ENCODE data around the gene MCRS1.

The MCRS1 gene

GRCh38 chr12:49580572-49581535 is 12.9 kb upstream of the MCRS1 start:
- DNase-seq: peak; percentile 96

DNA sequence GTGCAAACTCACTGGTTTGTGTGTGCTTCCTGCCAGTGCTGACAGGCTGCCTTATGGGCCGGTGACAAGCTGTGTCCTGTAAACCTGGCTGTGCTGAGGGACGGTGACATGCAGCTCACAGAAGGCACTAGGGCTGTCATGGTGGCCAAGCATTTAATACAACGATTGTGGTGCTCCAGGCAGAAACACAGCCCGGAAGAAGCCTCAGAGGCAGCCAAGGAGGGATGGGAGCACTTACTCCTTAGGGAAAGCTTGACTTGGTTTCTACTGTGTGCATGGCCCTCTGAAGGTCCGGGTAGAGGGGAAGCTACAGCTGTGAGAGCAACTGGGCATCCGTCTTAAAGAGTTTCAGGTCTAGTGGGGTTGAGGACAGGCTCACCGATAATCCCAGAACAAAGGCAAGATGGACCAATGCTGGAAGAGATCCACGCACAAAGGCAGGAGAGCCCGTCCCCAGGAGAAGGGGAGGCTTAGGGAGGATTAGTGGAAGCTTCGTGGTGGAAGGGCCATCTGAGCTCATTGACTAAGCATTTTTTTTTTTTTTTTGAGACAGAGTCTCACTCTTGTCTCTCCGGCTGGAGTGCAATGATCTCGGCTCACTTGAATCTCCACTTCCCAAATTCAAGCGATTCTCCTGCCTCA is 10.7 kb upstream of the MCRS1 start:
- DNase-seq: peak; percentile 98

DNA sequence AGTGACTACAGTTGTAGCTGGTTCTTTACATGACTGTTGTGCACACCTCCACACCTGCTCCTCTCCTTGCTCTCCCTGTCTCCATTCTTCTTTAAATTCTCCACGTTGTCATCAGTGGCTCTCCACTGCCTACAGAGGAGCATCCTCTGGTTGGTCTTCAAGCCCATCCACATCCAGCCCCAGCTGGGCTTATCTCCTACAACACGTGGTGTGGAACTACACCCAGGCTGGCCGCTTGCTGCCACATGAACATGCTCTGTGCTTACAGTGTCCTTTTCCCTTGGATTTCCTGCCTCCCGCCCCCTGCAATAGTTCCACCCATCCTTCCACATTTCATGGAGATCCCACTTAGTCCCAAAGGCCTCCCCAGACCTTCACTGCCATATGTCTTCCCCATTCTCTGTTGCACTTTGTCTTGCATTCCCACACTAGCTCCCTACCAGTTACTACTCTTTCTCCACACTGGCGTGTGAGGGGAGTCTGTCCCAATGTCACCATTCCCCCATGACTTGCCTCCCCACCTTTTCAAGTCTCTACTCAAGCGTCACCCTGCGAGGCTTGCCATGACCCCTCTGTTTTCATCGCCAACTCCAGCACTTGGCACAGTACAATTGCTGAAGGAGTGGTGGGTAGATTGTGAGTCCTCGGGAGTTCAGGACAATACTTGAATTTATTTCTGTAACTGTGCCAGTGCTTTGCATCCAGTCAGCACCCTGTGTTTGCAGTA is 9.8 kb upstream of the MCRS1 start:
- peak; percentile 30 for DNase-seq

DNA sequence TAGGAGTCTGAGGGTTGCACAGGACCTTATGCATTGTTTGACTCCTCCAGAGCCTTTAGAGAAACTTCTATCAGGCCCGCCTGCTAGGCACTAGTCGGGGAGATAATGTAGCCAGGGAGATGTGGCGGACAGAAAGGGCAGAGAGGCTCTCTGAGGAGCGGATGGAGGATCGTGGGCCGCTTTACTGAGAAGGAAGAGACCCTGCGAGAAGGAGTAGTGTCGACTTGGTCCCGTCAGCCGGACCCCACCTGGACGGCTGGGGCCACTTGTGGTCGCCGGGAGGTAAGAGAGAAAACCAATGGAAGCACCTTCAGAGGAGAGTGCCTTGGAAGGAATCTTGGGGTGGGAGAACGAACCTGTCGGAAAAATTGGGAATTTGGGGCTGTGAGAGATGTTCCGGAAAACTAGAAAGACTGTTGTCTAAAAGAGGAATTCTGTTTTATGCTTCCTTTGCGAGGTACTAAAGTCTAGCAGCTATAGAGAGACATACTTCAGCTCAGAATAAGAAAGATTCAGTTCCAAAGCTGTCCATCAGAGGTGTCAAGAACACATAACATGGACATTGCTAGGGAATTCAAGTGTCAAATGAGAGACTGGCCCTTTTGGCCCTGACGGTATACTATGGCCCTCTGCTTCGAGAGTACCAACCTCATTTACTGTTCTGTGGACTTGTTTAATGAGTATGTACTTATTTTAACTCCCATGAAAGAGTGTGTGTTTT is 660 bp upstream of the MCRS1 start:
- peak; percentile 44 for DNase-seq

DNA sequence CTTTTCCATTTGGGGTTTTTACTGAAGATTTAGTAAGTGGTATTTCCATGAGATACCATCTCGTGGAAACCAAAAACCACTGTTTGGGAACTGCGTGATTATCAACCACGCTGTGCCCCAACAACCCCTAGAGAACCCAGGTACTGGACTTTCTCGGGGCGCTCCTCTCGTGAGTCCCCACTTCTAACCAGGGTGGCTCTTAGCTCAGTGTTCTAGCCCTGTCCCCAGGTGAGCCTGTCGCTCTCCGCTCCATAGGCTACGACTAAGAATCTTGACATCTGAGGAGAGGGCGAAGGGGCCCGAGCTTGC is 686 bp downstream of the MCRS1 start:
- DNase-seq: no peak

GRCh38 chr12:49566361-49566760 is 1.6 kb downstream of the MCRS1 start:
- no peak for DNase-seq

- DNase-seq: no peak
Measured at GRCh38 chr12:49565406-49566265, 2.3 kb downstream of the MCRS1 start.

DNA sequence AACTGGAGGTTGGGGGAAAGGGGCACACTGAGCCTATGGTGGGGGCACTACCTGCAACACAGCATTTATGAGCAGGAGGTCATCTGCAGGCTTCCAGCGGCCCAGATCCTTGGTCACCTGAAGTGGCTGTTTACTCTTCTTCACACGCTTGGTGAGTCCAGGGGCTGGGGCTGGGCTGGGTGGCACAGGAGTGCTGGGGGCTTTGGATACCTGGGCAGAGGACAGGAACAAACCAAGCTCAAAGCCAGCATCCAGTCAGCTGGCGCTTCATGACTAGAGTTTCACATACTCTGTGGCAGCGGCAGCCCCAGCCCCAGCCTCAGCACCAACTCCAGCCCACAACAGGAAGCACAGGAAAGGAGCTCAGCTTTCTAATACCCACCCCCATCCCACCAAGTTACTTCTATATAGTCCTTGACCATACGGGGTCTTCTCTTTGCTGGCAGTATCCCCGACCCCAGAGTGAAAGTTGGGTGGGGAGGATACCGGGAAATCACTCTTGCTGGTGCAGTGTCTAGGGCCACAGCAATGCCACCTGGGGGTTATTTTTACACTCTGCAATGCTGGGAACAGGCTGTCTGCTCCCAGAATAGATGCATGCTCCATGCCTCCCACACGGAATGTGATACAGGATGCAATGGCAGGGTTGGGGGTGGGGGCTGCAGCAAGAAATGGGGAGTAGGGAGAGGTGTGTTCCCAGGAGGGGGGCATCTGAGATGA is 3.1 kb downstream of the MCRS1 start:
- DNase-seq: no peak

GRCh38 chr12:49563951-49564685 is 3.8 kb downstream of the MCRS1 start:
- no peak for DNase-seq

DNA sequence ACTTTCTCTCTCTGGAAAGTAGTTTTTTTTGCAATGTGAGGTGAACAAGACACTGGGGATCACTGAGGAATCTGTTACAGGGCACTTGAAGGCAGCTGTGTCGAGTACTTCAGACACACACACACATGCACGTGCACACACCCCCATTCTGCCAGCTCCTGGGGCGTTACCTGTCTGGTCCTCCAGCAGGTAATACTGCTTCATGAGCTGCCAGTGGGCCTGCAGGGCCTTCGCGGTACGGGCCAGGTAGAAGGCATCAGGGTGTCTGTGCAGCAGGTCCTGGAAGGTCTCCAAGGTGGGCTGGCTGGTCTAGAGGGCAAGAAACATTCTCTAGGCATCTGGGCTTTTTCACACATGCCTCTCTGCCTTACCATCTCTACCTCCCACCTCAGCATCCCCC is 5.1 kb downstream of the MCRS1 start:
- no peak for DNase-seq

GRCh38 chr12:49562233-49562632 is 5.7 kb downstream of the MCRS1 start:
- peak; percentile 22 for DNase-seq

DNA sequence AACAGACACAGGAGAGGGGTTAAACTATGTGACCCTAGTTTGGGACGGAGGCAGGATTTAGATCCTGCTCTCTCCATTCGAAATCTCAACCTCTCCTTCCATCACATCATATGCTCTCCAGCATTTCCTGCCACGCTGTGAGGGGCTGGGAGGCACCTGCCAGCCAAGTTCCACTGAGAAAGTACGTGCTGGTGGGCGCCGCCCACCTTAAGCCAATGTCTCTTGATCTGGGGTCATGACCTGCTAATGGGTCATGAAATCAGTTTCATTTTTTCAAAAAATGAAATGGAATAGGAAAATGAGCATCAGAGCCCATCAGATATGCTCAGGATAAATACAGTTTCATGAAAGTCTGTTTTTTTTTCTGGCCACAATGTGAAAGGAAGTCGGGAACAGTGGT is 7.2 kb downstream of the MCRS1 start:
- no peak for DNase-seq

DNA sequence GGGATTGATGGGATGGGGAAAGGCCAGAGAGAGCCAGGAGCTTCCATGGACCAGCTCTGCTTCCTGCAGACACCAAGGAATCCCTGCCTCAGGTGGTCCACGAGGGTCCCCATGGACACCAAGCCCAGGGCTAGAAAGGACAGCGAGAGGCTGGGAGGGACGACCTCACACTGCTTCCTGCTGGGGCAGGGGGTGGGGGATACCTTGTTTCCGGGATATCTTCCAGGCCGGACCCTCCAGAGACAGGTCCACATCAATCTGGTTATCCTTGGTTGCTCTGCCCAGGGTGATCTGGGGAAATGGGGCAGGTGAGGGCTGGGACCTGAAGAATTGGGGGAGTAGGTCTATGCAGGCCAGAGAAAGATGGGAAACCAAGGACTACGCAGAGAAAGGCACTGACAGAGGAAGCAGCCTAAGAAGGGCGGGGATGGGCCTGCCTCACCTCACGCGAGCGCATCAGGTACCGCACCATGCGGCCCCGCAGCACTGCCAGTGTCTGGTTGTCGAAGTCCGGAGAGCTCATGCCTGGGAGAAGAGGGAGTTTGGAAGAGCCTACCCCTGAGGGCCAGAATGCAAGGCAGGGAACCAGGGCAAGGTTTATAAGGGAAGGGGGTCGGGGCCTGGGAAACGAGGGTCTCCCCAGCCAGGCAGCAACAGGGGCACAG is 8.8 kb downstream of the MCRS1 start:
- no peak for DNase-seq

DNA sequence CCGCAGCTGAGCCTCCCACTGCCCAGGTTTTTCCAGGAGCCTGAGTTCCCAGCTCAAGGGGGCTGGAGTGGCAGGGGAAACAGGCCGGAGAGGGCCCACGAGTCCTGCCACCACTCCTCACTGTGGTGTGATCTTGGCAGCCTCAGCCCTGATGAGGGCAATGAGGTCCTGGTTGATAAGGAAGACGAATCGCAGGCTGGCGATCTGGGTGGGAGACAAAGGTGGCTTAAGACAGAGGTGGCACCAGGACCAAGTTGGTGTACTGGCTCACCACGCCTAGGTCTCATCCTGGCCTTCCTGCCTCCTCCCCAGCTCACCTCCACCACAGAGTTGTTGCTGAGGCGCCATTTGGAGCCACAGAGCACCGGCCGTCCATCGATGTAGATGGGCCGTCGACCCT is 9.4 kb downstream of the MCRS1 start:
- no peak for DNase-seq

GRCh38 chr12:49557917-49558215 is 10.1 kb downstream of the MCRS1 start:
- DNase-seq: no peak

- no peak for DNase-seq
Measured at GRCh38 chr12:49557187-49557916, 10.6 kb downstream of the MCRS1 start.

- DNase-seq: no peak
Measured at GRCh38 chr12:49556391-49557186, 11.4 kb downstream of the MCRS1 start.

GRCh38 chr12:49555631-49556390 is 12.1 kb downstream of the MCRS1 start:
- no peak for DNase-seq

Data from NCI-H82 (cell line).